AG04450 (cell line): ENCODE results near the gene FEN1. TPM values are rescaled to one million over a fixed set of nuclear protein-coding genes. Genes with fewer than 3 reads are reported as not detected.

Experiments used
- CTCF ChIA-PET: fragments of 300-600, 350-600 bp; formaldehyde crosslinking; extraction: SDS; loops from one replicate; lab custom pipeline; 2022; ENCODE audit warnings: antibody characterized with exemption, inconsistent platforms; lab: Charles Lee
- POLR2A ChIA-PET: fragments of 350-600 bp; formaldehyde crosslinking; extraction: SDS; loops from one replicate; lab custom pipeline; 2021; ENCODE audit warnings: antibody characterized with exemption, inconsistent platforms; lab: Yijun Ruan, JAX
- DNase-seq: peaks from one replicate; pipeline ENCODE4 v3.0.0-alpha.2; 2011; ENCODE audit warnings: low read depth, low spot score
- H3K27ac ChIP-seq: one replicate; pipeline ENCODE4 v1.5.1; 2012; ENCODE audit warnings: low read depth, low read length, control low read depth
- H3K27me3 ChIP-seq: one replicate; pipeline ENCODE4 v1.6.0; 2012; ENCODE audit warnings: low read length; ENCODE audit not compliant: control insufficient read depth, insufficient read depth
- H3K4me3 ChIP-seq: 2 replicates; pipeline ENCODE4 v1.5.1; 2011; ENCODE audit warnings: mild to moderate bottlenecking, low read depth, low read length, control low read depth
- H3K9me3 ChIP-seq: 2 replicates; pipeline ENCODE4 v1.5.1; 2012; ENCODE audit warnings: low read length; ENCODE audit not compliant: control insufficient read depth, insufficient read depth
- CTCF ChIP-seq: IDR thresholded peaks from 2 replicates; pipeline ENCODE4 v1.5.1; 2011; ENCODE audit warnings: low read depth, low read length, control low read depth, inconsistent platforms
- polyA plus RNA-seq: library from polyadenylated mRNA; depleted of rRNA; stranded (reverse); fragments of >200 nt; gene quantifications from 2 replicates; pipeline ENCODE4 v1.2.3, GENCODE V29; 2011

The FEN1 gene
- polyA plus RNA-seq, 1 experiment, result 7.1 TPM

DNA sequence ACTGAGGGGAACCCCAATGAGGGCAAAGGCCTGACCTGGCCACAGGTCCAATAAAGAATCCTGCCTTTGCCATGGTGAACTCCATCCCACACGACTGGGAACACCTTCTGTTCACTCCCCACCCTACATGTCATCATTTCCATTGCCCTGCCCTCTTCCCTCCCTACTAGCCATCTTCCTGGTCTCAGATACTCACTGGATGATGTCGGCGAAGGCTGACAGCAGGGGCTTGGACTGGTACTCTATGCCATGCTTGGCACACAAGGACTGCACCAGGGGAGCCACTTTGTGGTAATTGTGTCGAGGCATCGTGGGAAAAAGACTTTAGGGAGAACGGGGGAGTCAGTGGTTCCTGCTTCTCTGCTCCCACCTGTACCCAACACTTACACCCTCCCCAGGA is 9.9 kb downstream of the FEN1 start:
- Histone ChIP-seq H3K9me3 (no peaks in the 10 kb centered on the region), H3K4me3 (no peak overlapping the region), H3K27ac (no peak overlapping the region), H3K27me3 (no peaks in the 10 kb centered on the region)
- TF ChIP-seq CTCF, result no peak
- no peak for DNase-seq
- POLR2A ChIA-PET, result no interaction called here
- CTCF ChIA-PET, result interaction anchor here (2.0 kb wide), 1 partner anchor 305 kb away, joined by 9 read pairs; no protein-coding TSS in a partner anchor

DNA sequence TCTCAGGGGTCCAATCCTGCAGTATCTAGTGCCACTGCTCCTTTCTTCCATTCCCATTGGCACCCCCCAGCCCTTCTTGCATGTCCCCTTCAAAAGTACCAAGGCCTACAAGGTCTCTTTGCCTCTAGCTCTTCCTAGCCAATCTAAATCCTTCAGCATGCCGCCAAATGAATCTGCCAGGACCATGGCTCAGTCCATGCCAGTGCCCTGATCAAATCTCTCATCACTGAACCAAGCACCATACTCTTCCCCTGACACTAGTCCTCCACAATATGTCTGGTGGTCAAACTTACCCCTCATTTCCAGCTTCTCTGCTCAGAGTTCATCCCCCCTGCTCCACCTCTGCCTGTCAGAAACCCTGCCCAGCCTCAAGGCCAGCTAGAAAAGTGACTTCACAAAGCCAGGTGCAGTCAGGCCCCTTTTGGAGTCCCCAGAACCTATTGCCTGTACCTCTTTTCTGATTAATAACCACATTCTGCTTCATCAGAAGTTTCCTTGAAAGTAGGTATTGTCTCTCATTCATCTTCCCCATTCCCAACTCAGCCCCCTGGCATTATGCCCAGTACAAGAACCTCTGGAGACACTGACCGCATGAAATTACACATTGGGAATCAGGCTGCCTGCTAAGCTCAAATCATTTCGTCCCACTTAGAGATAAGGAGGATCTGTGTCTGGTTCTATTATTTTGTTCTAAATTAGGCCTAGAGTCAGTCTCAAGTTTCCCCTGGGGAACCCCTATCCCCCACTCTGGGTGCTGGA is 11.4 kb downstream of the FEN1 start:
- no peak for DNase-seq
- POLR2A ChIA-PET, result interaction anchor here (0.6 kb wide), 1 partner anchor 77 kb away, joined by 3 read pairs; no protein-coding TSS in a partner anchor
- CTCF ChIA-PET, result interaction anchor here (1.0 kb wide), 1 partner anchor 11 kb away, joined by 3 read pairs; no protein-coding TSS in a partner anchor

GRCh38 chr11:61805146-61805545 is 12.4 kb downstream of the FEN1 start:
- H3K27me3 ChIP-seq, result no peaks in the 10 kb centered on the region
- ChIA-PET CTCF (interaction anchor here (1.4 to 3.3 kb wide), 2 partner anchors 8 to 303 kb away, joined by 3 to 28 read pairs; no protein-coding TSS in a partner anchor), POLR2A (interaction anchor here (1.0 kb wide), 1 partner anchor 13 kb away, joined by 3 read pairs; the partner anchor contains the start of gene TMEM258)
- H3K4me3 ChIP-seq, result no peak overlapping the region
- no peak for TF ChIP-seq CTCF
- no peaks in the 10 kb centered on the region for H3K9me3 ChIP-seq
- DNase-seq, result no peak
- H3K27ac ChIP-seq, result no peak overlapping the region

More for the DNA sequence above, 11.4 kb downstream of the FEN1 start:
- Histone ChIP-seq H3K27ac (no peak overlapping the region), H3K9me3 (no peaks in the 10 kb centered on the region), H3K4me3 (no peak overlapping the region), H3K27me3 (no peaks in the 10 kb centered on the region)
- no peak for TF ChIP-seq CTCF

DNA sequence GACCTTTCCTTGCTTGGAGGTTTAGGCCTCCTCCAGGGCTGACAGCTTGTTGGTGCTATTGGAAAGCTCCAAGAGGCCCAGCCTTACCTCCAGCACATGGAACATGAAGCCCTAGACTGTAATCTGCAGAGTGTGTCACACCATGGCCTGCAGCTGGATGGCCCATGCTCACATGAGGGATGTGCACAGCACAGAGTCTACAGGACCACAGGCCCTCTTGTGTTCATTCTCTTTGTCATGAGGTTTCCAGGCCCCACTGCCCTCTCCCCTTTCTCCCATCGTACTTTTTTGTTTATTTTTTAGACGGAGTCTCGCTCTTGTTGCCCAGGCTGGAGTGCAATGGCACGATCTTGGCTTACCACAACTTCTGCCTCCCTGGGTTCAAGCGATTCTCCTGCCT is 14.1 kb downstream of the FEN1 start:
- H3K27me3 ChIP-seq, result no peaks in the 10 kb centered on the region
- ChIA-PET POLR2A (no interaction called here), CTCF (interaction anchor here (3.3 kb wide), 1 partner anchor 9 kb away, joined by 28 read pairs; no protein-coding TSS in a partner anchor)
- H3K9me3 ChIP-seq, result no peaks in the 10 kb centered on the region
- TF ChIP-seq CTCF, result no peak
- H3K4me3 ChIP-seq, result no peak overlapping the region
- no peak for DNase-seq
- H3K27ac ChIP-seq, result no peak overlapping the region

GRCh38 chr11:61810671-61811175 is 18.0 kb downstream of the FEN1 start:
- Histone ChIP-seq H3K27me3 (no peaks in the 10 kb centered on the region), H3K27ac (no peak overlapping the region), H3K4me3 (no peak overlapping the region), H3K9me3 (peaks cover 2% of the 10 kb centered on the region; the same call in 1 of the 2 replicates)
- CTCF ChIA-PET, result interaction anchor here (0.7 to 1.7 kb wide), 3 partner anchors 13 to 46 kb away, joined by 3 to 4 read pairs (median 4); no protein-coding TSS in a partner anchor
- POLR2A ChIA-PET, result no interaction called here
- no peak for DNase-seq
- TF ChIP-seq CTCF, result no peak
